Common myeloid progenitor, CD34-positive (primary cell): ENCODE measurements around the gene ROR2.

Experiments used
- CTCF ChIA-PET: fragments of 350-600 bp; sonication (Branson Sonifier 250); formaldehyde crosslinking; loops from one replicate; lab custom pipeline; 2021; ENCODE audit warnings: antibody characterized with exemption; lab: Charles Lee
- POLR2A ChIA-PET: fragments of 350-600 bp; sonication (Branson Sonifier 250); formaldehyde crosslinking; loops from one replicate; lab custom pipeline; 2021; ENCODE audit warnings: antibody characterized with exemption; lab: Charles Lee
- DNase-seq, 3 donors: peaks; one replicate each; pipeline versions ENCODE4 v3.0.0 to v3.0.0-alpha.2; 2013
- H3K27ac ChIP-seq, 2 experiments: 1 replicate in 1 of 2; 2 replicates in 1 of 2; pipeline ENCODE4 v1.7.0; 2013; ENCODE audit warnings: inconsistent platforms in 2 of 2, low read length in 2 of 2, mild to moderate bottlenecking in 2 of 2, low read depth in 1 of 2, moderate library complexity in 1 of 2; ENCODE audit not compliant: severe bottlenecking in 2 of 2, insufficient read depth in 1 of 2, poor library complexity in 1 of 2
- H3K27me3 ChIP-seq, 5 experiments: replicated peaks in 2 of 5; 1 replicate in 3 of 5; 2 replicates in 2 of 5; pipeline versions ENCODE4 v1.6.1 to v1.7.0; 2013; ENCODE audit warnings: low read length in 4 of 5, mild to moderate bottlenecking in 2 of 5, moderate library complexity in 2 of 5, inconsistent platforms in 1 of 5; ENCODE audit not compliant: insufficient read depth in 5 of 5, control insufficient read depth in 4 of 5
- H3K36me3 ChIP-seq, 4 experiments: 1 replicate in 2 of 4; 2 replicates in 2 of 4; pipeline versions ENCODE4 v1.6.1 to v1.7.0; 2013; ENCODE audit warnings: low read length in 3 of 4, control low read depth in 1 of 4, mild to moderate bottlenecking in 1 of 4; ENCODE audit not compliant: control insufficient read depth in 4 of 4, insufficient read depth in 4 of 4
- H3K4me1 ChIP-seq, 4 experiments: 1 replicate in 3 of 4; 2 replicates in 1 of 4; pipeline versions ENCODE4 v1.6.1 to v1.7.1; 2013; ENCODE audit warnings: low read length in 3 of 4, mild to moderate bottlenecking in 3 of 4, control low read depth in 1 of 4, inconsistent platforms in 1 of 4, moderate library complexity in 1 of 4; ENCODE audit not compliant: control insufficient read depth in 4 of 4, insufficient read depth in 4 of 4; ENCODE audit errors: control extremely low read depth in 1 of 4
- H3K4me3 ChIP-seq, 7 experiments: 1 replicate in 4 of 7; 2 replicates in 3 of 7; pipeline versions ENCODE4 v1.5.1 to v1.7.0; 2013; ENCODE audit warnings: mild to moderate bottlenecking in 7 of 7, low read length in 6 of 7, moderate library complexity in 6 of 7, inconsistent platforms in 2 of 7, low read depth in 2 of 7, control low read depth in 1 of 7; ENCODE audit not compliant: insufficient read depth in 4 of 7, control insufficient read depth in 1 of 7; ENCODE audit errors: extremely low read depth in 1 of 7
- H3K9me3 ChIP-seq, 5 experiments: 1 replicate in 4 of 5; 2 replicates in 1 of 5; pipeline versions ENCODE4 v1.6.1 to v1.7.1; 2013; ENCODE audit warnings: low read length in 4 of 5, mild to moderate bottlenecking in 2 of 5, inconsistent platforms in 1 of 5, low read depth in 1 of 5, moderate library complexity in 1 of 5; ENCODE audit not compliant: control insufficient read depth in 4 of 5, insufficient read depth in 2 of 5; ENCODE audit errors: control extremely low read depth in 1 of 5
- WGBS: methylation state at CpG from one replicate; pipeline ENCODE4 v1.1.5; 2013; ENCODE audit not compliant: insufficient coverage; 5-methylcytosine and 5-hydroxymethylcytosine counted together

Gene ROR2

DNA sequence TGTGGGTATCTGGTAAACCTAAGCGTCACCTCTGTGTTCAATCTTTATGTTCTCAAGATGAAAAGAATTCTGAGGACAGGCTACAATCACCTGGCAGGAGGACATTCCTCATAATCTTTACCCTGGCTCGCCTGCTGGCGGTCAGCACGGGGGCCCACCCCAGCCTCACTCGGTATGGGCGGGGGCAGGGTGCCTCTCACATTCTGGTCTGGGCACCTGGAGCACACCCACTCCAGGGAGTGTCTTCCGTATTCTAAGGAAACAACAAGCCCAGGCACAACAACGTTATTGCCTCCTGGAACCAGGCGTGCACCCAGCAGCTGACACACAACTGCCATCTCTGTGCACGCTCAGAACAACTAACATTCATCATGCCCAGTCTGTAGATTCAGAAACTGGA, 179.8 kb downstream of the ROR2 start:
- Histone ChIP-seq H3K36me3 (no peaks in the 10 kb centered on the region), H3K27ac (no peak overlapping the region), H3K4me3 (no peak overlapping the region), H3K27me3 (no peaks in the 10 kb centered on the region), H3K9me3 (peaks cover 0 to 2% (median 0%) of the 10 kb centered on the region in 5 experiments), H3K4me1 (peaks cover 6 to 25% (median 10%) of the 10 kb centered on the region in 4 experiments)
- WGBS = 95% methylated on average over 7 of the region's 10 CpGs
- CTCF ChIA-PET = no interaction called here
- no peak for DNase-seq
- POLR2A ChIA-PET = no interaction called here

DNA sequence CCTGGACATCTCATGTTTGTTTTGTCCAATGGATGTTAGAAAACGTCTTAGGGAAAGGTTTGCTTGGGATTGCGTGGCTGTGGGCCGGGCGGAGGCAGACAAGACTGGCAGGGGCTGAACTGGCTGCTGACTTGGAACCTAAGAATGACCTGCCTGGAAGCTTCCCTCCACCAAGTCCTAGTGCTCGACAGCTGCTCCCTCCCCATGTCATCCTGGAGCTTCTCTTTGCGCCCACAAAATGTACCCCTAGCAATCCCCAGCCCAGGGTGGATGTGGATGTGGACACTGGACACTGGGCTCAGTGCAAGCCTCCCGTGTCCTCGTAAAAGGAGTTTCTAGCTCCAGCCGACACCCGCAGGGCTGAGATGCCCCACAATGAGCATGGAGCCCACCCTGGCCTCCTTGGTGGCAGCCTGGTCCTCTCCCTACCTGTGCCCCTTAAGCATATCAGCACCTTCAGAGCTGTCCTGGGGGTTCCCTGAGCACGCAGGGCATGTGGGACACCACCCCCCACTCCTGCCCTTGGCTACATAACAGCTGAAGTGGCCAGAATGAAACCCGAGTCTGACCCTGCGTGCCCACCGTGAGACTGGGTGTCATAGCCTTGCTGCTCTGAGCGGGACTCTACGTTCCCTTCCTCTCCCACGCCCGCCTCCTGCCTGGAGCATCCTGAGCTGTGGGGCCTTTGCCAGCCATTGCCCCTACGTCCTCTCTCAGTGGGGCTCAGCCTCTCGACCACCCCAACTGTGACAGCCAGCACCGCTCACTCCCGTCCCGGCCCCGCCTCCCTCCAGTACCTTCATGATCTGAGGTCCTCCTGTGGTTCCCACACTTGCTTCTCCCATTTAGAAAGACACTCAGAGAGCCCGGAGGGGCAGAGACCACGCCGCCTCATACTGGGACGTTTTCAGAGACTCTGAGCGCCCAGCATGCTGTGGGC, 180.8 kb downstream of the ROR2 start:
- no peak for DNase-seq
- H3K27me3 ChIP-seq = no peaks in the 10 kb centered on the region
- H3K9me3 ChIP-seq = peaks cover 0 to 7% (median 0%) of the 10 kb centered on the region in 5 experiments
- POLR2A ChIA-PET = no interaction called here
- H3K27ac ChIP-seq = no peak overlapping the region
- CTCF ChIA-PET = interaction anchor here (1.1 kb wide), 1 partner anchor 10 kb away, joined by 4 read pairs; no protein-coding TSS in a partner anchor
- WGBS = 92% methylated on average over 27 of the region's 29 CpGs
- H3K4me1 ChIP-seq = peaks cover 0 to 15% (median 2%) of the 10 kb centered on the region in 4 experiments
- H3K4me3 ChIP-seq = no peak overlapping the region
- no peaks in the 10 kb centered on the region for H3K36me3 ChIP-seq

DNA sequence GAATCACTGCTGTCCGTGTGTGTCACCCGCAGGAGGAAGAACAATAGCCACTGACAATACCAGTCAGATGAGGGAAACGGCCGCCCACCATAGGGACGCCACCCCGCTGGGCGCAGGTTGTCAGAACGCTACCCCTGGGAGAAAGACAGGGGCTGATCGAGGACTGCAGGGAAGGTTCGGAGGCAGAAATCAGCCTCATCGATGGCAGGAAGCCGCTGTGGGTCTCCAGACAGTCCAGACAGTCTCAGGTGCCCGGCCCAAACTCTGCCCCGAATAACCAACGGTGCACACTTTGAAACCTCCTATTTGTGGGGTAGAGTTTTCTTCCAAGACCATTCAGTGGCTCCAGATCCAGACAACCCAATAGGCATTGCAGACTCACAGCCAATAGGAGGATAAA, 181.5 kb downstream of the ROR2 start:
- no peak for DNase-seq
- Histone ChIP-seq H3K36me3 (no peaks in the 10 kb centered on the region), H3K27ac (no peak overlapping the region), H3K4me1 (peaks cover 0 to 9% (median 2%) of the 10 kb centered on the region in 4 experiments), H3K9me3 (peaks cover 0 to 7% (median 0%) of the 10 kb centered on the region in 5 experiments), H3K4me3 (no peak overlapping the region), H3K27me3 (no peaks in the 10 kb centered on the region)
- WGBS = 91% methylated on average over 15 of the region's 15 CpGs
- CTCF ChIA-PET = interaction anchor here (1.0 to 1.1 kb wide), 2 partner anchors 8 to 10 kb away, joined by 3 to 4 read pairs; no protein-coding TSS in a partner anchor
- POLR2A ChIA-PET = no interaction called here

DNA sequence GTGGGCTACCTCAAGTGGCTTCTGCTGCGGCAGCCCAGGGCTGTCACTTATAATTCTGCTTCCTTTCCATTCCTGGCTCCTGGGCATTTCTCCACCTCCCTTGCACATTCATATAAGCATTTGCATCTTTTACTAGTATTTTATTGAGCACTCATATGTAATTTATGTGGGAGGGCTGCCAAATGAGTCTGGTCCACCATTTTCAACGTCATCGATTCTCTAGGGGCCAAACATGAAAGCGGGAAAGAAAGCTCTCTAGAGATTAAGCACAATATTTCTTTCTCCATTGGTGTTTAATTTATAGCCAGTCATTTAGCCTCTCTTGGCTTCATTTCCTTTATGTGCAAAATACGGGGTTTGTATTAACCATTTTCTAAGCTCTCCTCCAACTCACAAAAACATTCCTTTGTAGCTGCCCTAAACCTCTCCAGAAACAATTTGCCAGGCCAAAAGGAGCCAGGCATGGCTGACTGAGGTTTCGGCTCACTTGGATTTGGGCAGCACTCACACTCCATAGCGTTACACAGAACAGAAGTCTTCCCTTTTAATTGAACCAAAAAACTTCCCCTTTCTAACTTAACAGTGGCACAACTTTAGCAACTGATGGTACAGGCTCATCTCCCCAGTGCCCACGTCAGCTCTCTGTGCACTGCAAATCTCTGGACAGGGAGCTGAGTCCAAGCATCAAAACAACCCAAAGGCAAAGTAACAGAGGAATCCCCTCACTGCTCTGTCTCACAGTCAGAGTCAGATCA, 183.5 kb downstream of the ROR2 start:
- 17% methylated on average over 7 of the region's 8 CpGs for WGBS
- peaks cover 0 to 9% (median 2%) of the 10 kb centered on the region in 4 experiments for H3K4me1 ChIP-seq
- ChIA-PET POLR2A (no interaction called here), CTCF (interaction anchor here (0.6 to 0.7 kb wide), 2 partner anchors 184 to 1189 kb away, joined by 3 read pairs; no protein-coding TSS in a partner anchor)
- H3K27me3 ChIP-seq = no peaks in the 10 kb centered on the region
- no peaks in the 10 kb centered on the region for H3K36me3 ChIP-seq
- DNase-seq = peak in 2 of 3 donors; percentile 22 to 27
- H3K9me3 ChIP-seq = peaks cover 0 to 8% (median 4%) of the 10 kb centered on the region in 5 experiments
- H3K4me3 ChIP-seq = peak overlapping the region in 2 of 7 experiments; percentile 49 to 55
- no peak overlapping the region for H3K27ac ChIP-seq

DNA sequence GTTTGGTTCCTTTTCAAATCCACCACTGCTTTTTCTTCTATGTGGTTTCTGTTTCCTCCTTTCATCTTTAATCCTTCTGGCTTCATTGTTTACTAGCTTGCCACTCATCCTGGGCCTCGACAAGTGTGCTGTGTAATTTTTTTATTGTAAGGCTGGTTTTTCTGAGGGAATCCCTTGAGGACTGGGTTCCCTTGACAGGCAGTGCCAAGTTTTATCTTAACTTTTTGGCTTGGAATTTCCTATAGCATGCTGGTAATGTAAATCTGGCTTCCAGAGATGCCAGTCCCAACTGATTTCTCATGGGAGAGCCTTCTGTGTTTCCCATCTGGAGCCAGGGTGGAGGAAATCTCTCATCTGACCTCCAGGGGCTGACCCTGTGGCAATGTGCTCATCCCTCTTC, 184.7 kb downstream of the ROR2 start:
- H3K9me3 ChIP-seq = peaks cover 0 to 11% (median 4%) of the 10 kb centered on the region in 5 experiments
- H3K36me3 ChIP-seq = no peaks in the 10 kb centered on the region
- POLR2A ChIA-PET = no interaction called here
- DNase-seq = no peak
- no peak overlapping the region for H3K27ac ChIP-seq
- CTCF ChIA-PET = interaction anchor here (1.6 to 2.7 kb wide), 2 partner anchors 10 to 185 kb away, joined by 6 to 10 read pairs; partner anchors contain the start of gene ROR2
- H3K4me3 ChIP-seq = no peak overlapping the region
- WGBS = no CpG with 5 or more reads among the region's 1 CpG
- no peaks in the 10 kb centered on the region for H3K27me3 ChIP-seq
- peaks cover 0 to 9% (median 2%) of the 10 kb centered on the region in 4 experiments for H3K4me1 ChIP-seq

DNA sequence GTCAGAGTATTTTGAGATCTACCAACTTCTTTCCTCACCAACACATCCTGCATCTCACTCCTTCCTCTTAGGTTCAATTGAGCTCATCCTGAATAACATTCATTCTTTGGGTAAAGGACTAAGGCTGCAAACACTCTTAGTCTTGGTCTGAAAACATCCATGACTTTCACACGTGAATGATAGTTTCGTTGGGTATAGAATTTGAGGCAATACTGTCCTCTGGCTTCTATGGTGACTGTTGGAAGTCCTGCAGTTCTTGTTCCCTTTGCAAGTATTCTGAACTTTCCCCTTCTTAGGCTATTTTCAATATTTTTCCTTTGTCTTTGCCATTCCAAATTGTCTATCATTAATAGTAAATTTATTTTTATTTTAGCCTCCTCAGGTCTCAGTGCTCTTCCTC, 185.4 kb downstream of the ROR2 start:
- H3K27me3 ChIP-seq = no peaks in the 10 kb centered on the region
- WGBS = 100% methylated on average over 2 of the region's 2 CpGs
- POLR2A ChIA-PET = no interaction called here
- no peak for DNase-seq
- H3K4me1 ChIP-seq = peaks cover 0 to 9% (median 2%) of the 10 kb centered on the region in 4 experiments
- no peak overlapping the region for H3K4me3 ChIP-seq
- H3K27ac ChIP-seq = no peak overlapping the region
- CTCF ChIA-PET = interaction anchor here (1.6 to 2.7 kb wide), 2 partner anchors 11 to 185 kb away, joined by 6 to 10 read pairs; partner anchors contain the start of gene ROR2
- no peaks in the 10 kb centered on the region for H3K36me3 ChIP-seq
- peaks cover 0 to 11% (median 4%) of the 10 kb centered on the region in 5 experiments for H3K9me3 ChIP-seq
